ENCODE results near the gene ANKRD42.

GRCh38 chr11:83191491-83191890 lies 2.0 kb upstream of the ANKRD42 start:
- no peak for TF ChIP-seq CTCF (IDR thresholded peaks at IDR 0.05; ENCODE audit: borderline replicate concordance, extremely low read depth, low read length, poor library complexity, severe bottlenecking)
- TF ChIP-seq EZH2 (IDR thresholded peaks at IDR 0.05; ENCODE audit: borderline replicate concordance, low read depth, low read length, severe bottlenecking): no peak

Data from DND-41 (cell line).